DND-41 (cell line): ENCODE results near the gene MCTP2.

Experiments used
- EZH2 ChIP-seq: IDR thresholded peaks from 3 replicates; pipeline ENCODE4 v1.6.1; 2012; ENCODE audit warnings: borderline replicate concordance, low read depth, mild to moderate bottlenecking, moderate library complexity, low read length, inconsistent platforms; ENCODE audit not compliant: severe bottlenecking
- TF ChIP-seq, protein P1 (sequence below): IDR thresholded peaks from 2 replicates; pipeline ENCODE4 v1.5.1; 2012; ENCODE audit warnings: borderline replicate concordance, low read length, moderate library complexity, mild to moderate bottlenecking; ENCODE audit not compliant: poor library complexity, severe bottlenecking; ENCODE audit errors: extremely low read depth

DNA sequence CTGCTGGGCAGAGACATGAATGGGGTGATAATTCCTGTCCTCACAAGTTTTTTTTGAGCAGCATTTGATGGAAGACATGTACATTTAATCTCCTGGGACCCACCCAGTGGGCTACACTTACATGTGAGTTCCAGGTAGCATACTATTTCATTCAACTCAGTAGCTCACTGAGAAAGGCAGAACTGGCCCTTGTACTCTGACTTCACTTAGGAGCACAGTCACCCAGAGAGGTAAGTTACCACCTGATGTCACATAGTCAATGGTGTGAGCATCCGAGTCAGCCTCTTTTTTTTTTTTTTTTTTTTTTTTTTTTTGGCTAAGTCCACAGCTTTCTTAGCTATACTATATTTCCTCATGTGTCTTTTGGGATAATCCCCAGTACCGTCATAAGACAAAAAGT, 32.7 kb upstream of the MCTP2 start:
- TF ChIP-seq, protein P1, sequence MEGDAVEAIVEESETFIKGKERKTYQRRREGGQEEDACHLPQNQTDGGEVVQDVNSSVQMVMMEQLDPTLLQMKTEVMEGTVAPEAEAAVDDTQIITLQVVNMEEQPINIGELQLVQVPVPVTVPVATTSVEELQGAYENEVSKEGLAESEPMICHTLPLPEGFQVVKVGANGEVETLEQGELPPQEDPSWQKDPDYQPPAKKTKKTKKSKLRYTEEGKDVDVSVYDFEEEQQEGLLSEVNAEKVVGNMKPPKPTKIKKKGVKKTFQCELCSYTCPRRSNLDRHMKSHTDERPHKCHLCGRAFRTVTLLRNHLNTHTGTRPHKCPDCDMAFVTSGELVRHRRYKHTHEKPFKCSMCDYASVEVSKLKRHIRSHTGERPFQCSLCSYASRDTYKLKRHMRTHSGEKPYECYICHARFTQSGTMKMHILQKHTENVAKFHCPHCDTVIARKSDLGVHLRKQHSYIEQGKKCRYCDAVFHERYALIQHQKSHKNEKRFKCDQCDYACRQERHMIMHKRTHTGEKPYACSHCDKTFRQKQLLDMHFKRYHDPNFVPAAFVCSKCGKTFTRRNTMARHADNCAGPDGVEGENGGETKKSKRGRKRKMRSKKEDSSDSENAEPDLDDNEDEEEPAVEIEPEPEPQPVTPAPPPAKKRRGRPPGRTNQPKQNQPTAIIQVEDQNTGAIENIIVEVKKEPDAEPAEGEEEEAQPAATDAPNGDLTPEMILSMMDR: no peak
- TF ChIP-seq EZH2: no peak
